GM03348 (cell line): ENCODE results near the gene SHLD1.
A peak's percentile ranks its signal among the peaks of the same experiment; 100 is the strongest.
"Not testable (repeated sequence)": the region's sequence is repeated elsewhere in the genome, so short reads cannot be mapped to it uniquely, and the experiment has no call there.

Experiments used
- DNase-seq: peaks from one replicate; pipeline ENCODE4 v3.0.0; 2012; ENCODE audit warnings: low spot score

SHLD1 gene, protein sequence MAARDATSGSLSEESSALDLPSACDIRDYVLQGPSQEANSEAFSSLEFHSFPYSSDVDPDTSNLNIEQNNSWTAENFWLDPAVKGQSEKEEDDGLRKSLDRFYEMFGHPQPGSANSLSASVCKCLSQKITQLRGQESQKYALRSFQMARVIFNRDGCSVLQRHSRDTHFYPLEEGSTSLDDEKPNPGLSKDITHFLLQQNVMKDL

DNA sequence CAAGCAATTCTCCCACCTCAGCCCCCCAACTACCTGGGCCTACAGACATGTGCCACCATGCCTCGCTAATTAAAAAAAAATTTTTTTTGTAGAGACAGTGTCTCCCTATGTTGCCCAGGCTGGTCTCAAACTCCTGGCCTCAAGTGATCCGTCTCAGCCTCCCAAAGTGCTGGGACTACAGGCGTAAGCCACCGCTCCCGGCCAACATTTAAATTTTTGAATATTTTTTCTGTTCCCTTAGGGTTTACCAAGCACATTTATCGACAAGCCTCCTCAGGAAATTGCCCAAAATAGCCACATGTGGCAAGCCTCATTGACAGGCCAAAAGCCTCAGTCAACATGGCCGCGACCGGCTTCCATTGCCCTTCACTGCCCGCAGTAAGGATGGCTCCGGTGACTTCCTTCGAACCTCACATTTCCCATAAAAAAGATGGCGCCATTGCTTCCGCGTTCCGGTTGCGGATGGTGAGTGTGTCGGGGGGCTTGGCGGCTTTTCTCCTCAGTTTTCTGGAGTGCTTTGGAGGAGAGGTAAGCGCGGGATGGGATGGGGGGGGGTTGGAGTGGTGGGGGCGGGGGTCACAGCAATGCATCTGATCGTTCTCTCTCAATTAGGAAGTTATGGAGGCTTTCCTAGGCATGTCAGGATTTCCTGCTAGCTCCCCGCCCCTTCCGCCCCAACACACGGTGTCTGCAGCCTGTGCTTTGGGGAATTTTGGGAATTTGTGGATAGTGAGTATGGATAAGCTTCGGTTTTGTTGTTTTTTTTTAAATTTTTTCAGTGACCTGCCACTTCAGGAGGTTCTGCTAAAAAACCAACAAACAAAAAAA lies at the start of gene SHLD1:
Gene SHLD1, plus strand, starts transcription at position 450 of the 828 bp plus-strand sequence. CDS start 22,465 bp downstream, outside the sequence.
- DNase-seq = peak; percentile 90

DNA sequence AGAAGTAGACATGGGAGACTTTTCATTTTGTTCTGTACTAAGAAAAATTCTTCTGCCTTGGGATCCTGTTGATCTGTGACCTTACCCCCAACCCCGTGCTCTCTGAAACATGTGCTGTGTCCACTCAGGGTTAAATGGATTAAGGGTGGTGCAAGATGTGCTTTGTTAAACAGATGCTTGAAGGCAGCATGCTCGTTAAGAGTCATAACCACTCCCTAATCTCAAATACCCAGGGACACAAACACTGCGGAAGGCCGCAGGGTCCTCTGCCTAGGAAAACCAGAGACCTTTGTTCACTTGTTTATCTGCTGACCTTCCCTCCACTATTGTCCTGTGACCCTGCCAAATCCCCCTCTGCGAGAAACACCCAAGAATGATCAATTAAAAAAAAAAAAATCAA lies 47.9 kb upstream of the SHLD1 start:
- DNase-seq = not testable (repeated sequence)

DNA sequence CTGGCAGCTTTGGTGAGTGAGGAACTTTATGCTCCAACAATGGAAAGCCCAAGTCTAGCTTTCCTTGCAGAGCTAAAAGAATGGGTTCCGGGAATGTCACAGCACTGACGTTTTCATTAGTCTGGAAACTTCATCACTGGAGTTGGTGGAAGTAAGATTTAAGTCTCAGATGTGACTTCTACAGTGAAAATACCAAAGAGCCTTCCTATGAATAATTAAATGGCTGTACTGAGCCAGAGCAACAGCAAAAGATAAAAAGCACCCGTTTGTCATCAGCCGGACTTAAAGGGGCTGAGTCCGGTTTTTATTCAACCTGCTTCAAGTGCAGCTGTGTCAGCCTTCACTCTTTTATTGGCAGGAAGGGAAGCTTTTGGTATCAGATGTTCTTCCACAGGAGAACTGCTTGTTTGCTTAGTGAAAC lies 46.5 kb upstream of the SHLD1 start:
- no peak for DNase-seq

DNA sequence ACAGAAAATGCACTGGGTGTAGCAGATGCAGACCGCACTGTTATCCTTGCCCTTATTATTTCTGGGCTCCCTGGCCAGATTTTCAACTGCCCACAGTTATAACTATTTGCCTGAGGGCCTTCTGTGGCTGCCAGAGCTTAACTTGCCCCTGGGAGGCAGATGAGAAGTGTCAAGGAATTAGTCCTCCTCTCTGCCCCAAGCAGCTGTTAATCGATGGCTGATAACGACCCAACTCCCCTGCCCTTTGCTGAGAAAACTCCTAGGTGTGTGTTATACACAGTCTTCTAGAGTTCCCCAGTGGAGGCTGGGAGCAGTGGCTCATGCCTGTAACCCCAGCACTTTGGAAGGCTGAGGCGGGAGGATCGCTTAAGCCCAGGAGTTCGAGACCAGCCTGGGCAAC lies 44.4 kb upstream of the SHLD1 start:
- DNase-seq = no peak

DNA sequence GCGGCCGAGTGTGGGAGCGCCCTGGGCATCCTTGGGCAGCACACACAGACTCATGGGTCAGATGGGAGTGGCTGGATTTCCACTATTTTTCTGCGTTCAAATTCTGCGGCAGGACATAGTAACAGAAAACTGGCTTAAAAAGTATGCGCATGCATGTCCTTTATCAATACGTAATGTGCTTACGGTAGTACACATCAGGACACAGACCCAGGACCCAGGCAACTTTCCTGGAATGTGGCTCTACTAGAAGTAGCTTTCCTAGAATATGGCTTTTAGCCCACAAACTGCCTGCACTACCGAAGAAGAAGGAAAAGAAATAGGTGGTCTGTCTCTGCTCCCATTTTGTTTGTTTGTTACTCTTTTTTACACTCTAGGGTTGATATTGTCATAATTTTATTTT lies 43.4 kb upstream of the SHLD1 start:
- no peak for DNase-seq

DNA sequence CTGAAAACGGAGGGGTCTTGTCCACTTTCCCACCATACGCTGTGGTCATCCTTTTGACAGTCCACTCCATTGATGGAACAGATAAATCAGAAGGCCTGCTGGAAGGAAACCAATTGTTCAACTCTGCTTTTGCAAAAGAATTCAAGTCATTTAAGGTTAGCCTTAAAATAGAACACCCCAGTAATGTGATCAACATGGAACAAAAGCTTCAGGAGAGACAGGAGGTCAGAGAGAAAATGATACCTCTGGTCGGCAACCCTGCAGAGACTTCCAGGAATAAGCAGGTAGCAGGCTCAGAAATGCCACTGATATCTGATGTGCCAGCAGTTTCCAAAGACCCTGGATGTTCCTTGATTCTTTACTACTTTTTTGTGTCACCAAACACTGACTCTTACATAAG lies 39.6 kb upstream of the SHLD1 start:
- DNase-seq = no peak

DNA sequence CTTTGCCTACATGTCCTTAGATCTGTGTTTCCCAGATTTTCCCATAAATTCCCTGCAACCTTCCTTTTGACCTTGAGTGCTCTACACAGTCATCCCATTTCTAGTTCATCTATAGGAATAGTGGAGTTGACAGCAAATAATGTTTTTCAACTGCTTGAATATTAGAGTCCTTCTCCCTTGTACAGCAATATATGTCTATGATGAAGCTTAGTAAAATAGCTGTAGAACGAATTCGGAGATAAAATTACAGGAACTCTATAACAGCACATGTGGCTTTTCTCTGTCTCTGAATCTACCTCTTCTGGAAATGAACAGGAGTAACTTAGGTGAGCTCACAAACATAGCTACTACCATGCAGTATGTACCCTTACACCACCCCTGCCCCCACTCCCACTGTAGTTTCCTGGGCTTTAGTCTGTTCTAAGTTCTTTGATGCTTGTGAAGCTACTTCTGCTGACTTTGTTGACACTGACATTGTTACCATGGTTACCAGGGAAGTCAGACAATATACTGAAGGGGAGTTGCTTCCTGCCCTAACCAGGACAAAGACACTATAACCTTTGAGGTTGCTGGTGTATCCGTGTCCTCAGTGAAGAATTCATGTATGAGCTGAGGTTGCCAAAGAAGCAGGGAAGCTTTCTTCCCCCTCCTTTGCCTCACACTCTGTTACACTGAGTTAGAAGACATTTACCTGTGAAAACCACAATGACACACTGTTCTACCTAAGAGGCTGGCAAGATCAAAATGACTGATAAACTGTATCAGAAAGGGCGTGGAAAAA lies 35.8 kb upstream of the SHLD1 start:
- no peak for DNase-seq

DNA sequence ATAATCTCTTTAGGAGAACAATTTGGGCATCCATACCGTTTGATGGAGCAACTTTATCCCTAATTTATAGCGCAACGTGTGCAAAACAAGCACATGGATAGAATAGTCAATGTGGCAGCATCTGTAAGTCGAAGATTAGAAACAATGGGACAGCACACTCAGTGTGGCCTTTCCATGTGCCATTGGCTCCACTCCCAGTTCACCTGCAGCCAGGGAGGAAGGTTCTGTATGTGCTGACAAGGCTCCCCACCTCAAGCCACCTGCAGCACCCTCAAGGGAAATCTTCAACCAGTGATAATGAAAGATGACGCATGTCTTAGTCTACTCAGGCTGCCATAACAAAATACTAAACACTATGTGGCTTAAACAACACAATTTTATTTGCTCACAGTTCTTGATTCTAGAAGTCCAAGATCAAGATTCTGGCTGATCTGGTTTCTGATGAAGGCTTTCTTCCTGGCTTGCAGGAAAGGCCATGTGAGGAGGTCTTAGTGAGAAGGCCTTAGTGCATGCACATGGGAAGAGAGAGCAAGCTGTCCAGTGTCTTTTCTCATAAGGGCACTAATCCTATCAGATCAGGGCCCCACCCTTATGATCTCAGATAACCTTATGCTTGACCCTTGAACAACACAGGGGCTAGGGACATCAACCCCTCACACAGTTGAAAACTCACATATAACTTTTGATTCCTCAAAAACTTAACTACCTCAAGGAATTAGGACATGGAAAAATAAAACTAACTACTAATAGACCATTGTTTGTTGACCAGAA lies 34.9 kb upstream of the SHLD1 start:
- no peak for DNase-seq

DNA sequence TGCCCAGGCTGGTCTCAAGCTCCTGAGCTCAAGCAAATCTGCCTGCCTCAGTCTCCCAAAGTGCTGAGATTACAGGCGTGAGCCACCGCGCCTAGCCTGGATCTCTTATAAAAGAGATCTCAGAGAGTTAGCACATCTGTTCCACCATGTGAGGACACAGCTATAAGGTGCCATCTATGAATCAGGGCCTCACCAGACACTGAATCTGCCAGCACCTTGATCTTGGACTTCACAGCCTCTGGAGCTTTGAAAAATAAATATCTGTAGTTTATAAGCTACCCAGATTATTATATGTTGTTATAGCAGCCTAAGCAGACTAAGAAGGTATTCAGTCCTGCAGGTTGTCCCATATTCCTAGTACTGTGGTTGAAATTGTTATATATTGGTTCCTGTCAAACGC lies 33.2 kb upstream of the SHLD1 start:
- DNase-seq = no peak

DNA sequence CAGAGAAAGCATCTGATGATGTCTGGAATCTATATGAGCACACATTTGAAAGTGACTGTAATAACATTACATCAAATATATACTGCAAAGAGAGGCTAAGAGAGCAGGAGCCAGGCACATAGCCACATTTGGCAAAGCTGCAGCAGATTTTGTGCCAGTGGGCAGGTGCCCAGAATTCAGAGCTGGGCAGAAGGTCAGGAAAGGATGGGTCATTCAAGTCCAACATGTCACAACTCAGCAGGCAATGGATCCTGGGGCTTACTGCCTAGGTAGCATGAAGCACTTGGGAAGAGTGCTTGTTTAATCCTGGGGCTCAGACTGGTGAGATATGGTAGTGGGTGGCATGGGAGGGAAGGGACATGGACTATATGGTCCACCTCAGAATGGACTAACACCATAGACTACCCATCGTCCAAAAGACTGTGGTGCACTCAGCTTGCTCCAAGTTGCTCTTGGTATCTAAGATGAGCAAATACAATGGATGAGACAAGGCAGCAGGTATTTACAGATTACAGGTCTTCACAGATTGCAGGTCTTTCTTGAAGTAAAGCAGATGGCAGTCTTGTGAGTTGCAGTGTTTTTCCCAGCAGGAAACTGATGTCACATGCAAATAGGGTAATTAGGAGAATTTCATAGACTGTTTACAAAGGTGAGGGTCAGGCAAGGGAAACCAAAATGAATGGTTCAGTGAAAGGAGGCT lies 31.2 kb upstream of the SHLD1 start:
- DNase-seq = no peak

DNA sequence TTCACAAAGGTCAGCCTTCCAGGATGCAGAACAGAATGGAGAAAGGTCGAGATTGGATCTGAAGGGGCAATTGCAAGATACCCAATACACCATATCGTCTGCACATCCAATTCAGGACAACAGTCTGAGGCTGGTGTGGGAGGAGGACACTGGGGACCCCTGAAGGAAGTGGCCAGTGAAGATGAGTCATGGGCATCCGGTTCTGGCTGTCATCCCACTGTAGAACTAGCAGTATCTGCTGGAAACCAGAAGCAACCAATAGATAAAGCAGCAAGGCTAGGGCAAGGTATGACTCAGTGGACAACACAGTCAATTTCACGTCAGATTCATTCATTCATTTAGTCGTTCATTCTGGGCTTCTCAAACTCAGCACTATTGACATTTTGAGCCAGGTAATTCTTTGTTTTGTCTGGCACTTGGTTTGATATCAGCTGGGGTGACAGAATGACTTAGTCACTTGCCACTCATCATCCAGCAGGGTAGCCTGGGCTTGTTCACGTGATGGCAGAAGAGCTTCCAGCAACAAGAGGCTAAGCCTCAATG lies 30.3 kb upstream of the SHLD1 start:
- DNase-seq = no peak

DNA sequence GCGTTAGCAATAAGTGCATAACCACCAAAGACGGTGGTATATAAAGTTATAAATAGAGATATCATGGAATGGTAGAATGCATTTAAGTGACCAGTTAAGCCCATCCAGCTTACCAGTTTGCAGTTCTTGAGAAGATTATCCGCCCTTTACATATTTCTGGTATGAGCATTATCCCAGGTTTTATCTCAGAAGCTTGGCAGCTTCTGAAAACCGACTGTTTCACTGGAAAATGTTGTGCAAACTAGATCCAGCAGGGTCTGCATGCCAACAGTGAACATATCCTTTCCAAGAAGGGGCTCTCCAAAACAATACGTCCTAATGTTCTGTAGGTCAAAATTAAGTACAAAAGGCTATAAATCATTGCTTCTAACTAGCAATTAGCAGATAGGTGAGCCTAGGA lies 29.5 kb upstream of the SHLD1 start:
- no peak for DNase-seq

DNA sequence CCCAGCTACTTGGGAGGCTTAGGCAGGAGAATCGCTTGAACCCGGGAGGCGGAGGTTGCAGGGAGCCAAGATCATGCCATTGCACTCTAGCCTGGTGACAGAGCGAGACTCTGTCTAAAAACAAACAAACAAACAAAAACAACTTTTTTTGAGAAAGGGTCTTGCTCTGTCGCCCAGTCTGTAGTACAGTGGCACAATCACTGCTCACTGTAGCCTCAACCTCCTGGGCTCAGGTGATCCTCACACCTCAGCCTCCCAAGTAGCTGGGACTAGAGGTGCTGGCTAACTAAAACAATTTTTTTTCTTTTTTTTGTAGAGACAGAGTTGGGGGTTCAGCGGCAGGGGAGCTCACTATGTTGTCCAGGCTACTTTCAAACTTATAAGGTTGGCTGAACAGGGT lies 28.8 kb upstream of the SHLD1 start:
- DNase-seq = not testable (repeated sequence)

DNA sequence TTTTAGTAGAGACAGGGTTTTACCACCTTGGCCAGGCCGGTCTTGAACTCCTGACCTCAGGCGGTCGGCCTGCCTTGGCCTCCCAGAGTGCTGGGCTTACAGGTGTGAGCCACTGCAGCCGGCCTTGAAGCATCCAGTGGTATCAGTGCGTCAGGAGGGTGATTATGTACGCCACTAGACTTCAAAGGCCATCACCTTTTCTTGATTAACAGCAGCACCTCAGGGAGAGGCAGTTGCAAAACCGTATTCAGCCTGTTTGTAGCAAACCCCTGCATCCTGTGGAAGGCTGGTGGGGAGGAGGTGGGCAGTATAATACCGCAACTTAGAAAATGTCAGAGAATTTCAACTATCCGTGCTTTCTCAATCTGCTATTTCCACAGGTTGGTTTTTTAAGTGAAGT lies 27.3 kb upstream of the SHLD1 start:
- DNase-seq = no peak

DNA sequence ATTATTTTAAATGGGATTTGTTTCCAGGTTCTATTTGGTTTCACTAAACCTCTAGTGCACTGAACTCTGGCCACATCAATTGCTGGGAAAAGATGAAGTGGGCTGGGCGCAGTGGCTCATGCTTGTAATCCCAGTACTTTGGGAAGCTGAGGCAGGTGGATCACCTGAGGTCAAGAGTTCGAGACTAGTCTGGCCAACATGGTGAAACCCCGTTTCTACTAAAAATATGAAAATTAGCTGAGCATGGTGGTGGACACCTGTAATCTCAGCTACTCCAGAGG lies 25.1 kb upstream of the SHLD1 start:
- DNase-seq = not testable (repeated sequence)

DNA sequence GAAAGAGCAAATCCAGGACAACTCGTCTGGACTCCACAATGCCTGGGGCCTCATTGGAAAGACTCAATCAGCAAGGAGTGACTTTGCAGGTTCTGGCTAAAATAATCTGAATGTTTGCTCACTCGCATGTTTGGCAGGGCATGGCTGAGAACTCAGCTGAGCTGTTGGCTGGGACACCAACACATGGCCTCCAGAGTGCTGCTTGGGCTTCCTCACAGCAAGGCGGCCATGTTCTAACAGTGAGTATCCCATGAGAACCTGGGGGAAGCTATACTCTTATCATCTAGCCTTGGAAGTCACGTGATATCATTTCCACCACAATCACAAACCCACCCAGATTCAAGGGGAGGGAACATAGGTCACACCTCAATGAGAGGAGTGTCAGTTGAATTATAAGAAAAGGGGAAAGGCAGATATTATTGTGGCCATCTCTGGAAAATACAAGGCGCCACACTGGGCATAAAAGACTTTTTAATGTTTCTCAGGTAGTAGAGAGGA lies 23.1 kb upstream of the SHLD1 start:
- no peak for DNase-seq

DNA sequence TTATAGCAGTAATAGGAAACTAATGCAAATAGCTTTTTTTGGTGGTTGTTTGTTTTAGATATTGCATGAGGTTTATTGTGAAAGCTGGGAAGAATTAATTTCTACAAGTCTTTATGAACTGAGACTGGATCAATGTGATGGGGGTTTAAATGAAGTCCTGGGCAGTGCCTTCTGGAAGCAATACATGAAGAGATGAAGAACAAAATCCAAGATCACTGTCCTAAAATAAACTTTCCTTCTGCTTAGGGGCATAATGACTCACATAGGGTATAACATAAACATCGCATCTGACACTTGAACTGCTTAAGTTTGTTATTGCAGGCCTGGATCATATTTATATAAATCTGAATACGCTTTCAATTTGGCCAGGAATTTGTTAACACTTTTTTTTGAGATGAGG lies 20.9 kb upstream of the SHLD1 start:
- DNase-seq = no peak

DNA sequence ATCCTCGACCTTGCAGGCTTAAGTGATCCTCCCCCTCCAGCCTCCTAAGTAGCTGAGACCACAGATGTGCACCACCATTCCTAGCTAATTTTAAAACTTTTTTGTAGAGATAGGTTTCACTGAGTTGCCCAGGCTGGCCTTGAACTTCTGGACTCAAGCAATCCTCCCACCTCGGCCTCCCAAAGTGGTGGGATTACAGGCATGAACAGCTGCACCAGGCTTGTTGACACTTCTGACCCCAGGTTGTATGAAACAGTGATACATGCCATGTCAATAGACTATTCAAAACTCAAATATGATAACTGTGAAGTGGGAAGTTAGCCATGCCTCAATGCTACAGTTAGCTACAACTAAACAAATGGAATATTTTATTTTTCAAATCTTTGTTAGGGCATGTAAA lies 20.1 kb upstream of the SHLD1 start:
- no peak for DNase-seq

DNA sequence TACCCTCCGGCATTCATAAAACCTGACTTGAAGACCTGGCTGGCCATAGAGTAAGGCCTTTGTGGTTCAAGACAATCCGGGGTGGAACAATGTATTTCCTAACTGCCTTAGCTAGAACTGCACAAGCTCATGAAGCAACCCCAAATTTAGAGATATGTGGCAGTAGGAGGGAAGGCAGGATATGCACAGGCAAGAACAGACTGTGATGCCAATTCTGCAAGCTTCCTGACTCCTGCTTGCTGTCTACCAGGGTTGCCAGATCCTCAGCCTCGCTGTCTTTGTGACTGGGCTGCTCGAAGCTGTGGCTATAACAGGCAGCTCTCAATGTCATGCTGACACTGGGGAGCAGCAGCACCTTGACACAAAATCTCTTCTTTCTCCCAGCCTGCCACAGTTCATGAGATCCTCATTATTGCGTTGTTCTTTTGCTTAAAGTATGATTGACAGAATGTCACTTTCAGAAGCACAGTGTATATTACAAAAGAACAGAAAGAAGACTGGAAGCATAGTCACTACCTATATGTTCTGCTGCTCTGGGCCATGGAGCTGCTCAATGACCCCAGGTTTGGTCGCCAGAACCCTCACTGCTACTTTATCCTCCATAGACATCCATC lies 18.3 kb upstream of the SHLD1 start:
- DNase-seq = no peak

DNA sequence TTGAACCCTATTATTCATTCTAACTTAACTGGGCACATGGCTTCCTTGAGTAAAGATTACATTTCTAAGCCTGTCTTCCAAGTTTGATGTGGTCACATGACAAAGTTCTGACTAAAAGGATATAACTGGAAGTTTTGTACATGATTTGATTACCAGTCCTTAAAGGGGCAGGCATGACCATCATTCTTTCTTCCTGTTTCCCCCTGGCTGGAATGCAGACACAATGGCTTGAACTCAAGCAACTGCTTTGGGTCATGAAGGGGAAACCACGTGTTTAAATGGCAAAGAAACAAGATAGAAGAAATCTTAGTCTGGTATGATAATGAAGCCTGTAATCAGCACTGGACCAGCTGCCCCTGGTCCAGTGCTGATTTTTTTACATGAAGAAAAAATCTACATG lies 15.6 kb upstream of the SHLD1 start:
- DNase-seq = no peak
